ENCODE measurements around the gene F8.
"Not testable (repeated sequence)": the region's sequence is repeated elsewhere in the genome, so short reads cannot be mapped to it uniquely, and the experiment has no call there.

F8 gene

GRCh38 chrX:154885057-154885456 is 137.5 kb downstream of the F8 start:
- DNase-seq (ENCODE audit: low read depth in 2 of 2) = not testable (repeated sequence)

- DNase-seq (ENCODE audit: low read depth in 2 of 2) = not testable (repeated sequence)
Observed at GRCh38 chrX:154884069-154884468, 138.5 kb downstream of the F8 start.

GRCh38 chrX:154873329-154873728 is 149.2 kb downstream of the F8 start:
- no peak for DNase-seq (ENCODE audit: low read depth in 2 of 2)

- DNase-seq (ENCODE audit: low read depth in 2 of 2) = not testable (repeated sequence)
Observed at GRCh38 chrX:154868522-154868921, 154.0 kb downstream of the F8 start.

GRCh38 chrX:154855256-154855655 is 167.3 kb downstream of the F8 start:
- DNase-seq (ENCODE audit: low read depth in 2 of 2) = no peak

- no peak for DNase-seq (ENCODE audit: low read depth in 2 of 2)
Observed at GRCh38 chrX:154850957-154851611, 171.4 kb downstream of the F8 start.

- DNase-seq (ENCODE audit: low read depth in 2 of 2) = no peak
Observed at GRCh38 chrX:154840856-154841255, 181.7 kb downstream of the F8 start.

GRCh38 chrX:154836163-154836562 is 186.4 kb downstream of the F8 start:
- DNase-seq (ENCODE audit: low read depth in 2 of 2) = no peak

- no peak for DNase-seq (ENCODE audit: low read depth in 2 of 2)
Observed at GRCh38 chrX:154834562-154834961, 188.0 kb downstream of the F8 start, which contains the start of gene SMIM9. TSS of gene SMIM9 (minus strand) at chrX:154834662. CDS start at chrX:154830856, 3,806 bp downstream.

GRCh38 chrX:154833746-154834274 is 188.7 kb downstream of the F8 start:
- DNase-seq (ENCODE audit: low read depth in 2 of 2) = no peak

GRCh38 chrX:154829926-154830442 is 192.5 kb downstream of the F8 start:
- no peak for DNase-seq (ENCODE audit: low read depth in 2 of 2)

GRCh38 chrX:154829134-154829533 is 193.4 kb downstream of the F8 start:
- DNase-seq (ENCODE audit: low read depth in 2 of 2) = no peak

GRCh38 chrX:154828016-154828408 is 194.5 kb downstream of the F8 start:
- DNase-seq (ENCODE audit: low read depth in 2 of 2) = no peak

- DNase-seq (ENCODE audit: low read depth in 2 of 2) = no peak
Observed at GRCh38 chrX:154827194-154828015, 195.1 kb downstream of the F8 start.

- not testable (repeated sequence) for DNase-seq (ENCODE audit: low read depth in 2 of 2)
Observed at GRCh38 chrX:154825586-154825985, 196.9 kb downstream of the F8 start.

GRCh38 chrX:154824638-154825037 is 197.9 kb downstream of the F8 start:
- no peak for DNase-seq (ENCODE audit: low read depth in 2 of 2)

- no peak for DNase-seq (ENCODE audit: low read depth in 2 of 2)
Observed at GRCh38 chrX:154822029-154822428, 200.5 kb downstream of the F8 start.

GRCh38 chrX:154821523-154821922 is 201.0 kb downstream of the F8 start:
- DNase-seq (ENCODE audit: low read depth in 2 of 2) = no peak

GRCh38 chrX:154819771-154820341 is 202.7 kb downstream of the F8 start:
- no peak for DNase-seq (ENCODE audit: low read depth in 2 of 2)

- DNase-seq (ENCODE audit: low read depth in 2 of 2) = no peak
Observed at GRCh38 chrX:154818916-154819770, 203.4 kb downstream of the F8 start.

GRCh38 chrX:154817048-154817618 is 205.4 kb downstream of the F8 start:
- DNase-seq (ENCODE audit: low read depth in 2 of 2) = not testable (repeated sequence)
